K562 (cell line): ENCODE data around the gene CBX8. TPM values are rescaled to one million over a fixed set of nuclear protein-coding genes. Genes with fewer than 3 reads are reported as not detected.

Experiments used
- E2F6 ChIP-seq, 2 experiments: IDR thresholded peaks; 2 replicates each; pipeline ENCODE4 v1.6.1; 2011; ENCODE audit warnings: borderline replicate concordance in 1 of 2, control low read depth in 1 of 2, low read depth in 1 of 2, low read length in 1 of 2, mild to moderate bottlenecking in 1 of 2, mixed read lengths in 1 of 2, moderate library complexity in 1 of 2; ENCODE audit not compliant: insufficient read depth in 1 of 2, insufficient read length in 1 of 2, poor library complexity in 1 of 2, severe bottlenecking in 1 of 2; ENCODE audit errors: extremely low read depth in 1 of 2
- MGA ChIP-seq: fragments of 450-650 bp; IDR thresholded peaks from 2 replicates; pipeline ENCODE4 v1.6.1; 2016; ENCODE audit warnings: mild to moderate bottlenecking, moderate library complexity
- USF2 ChIP-seq: sonication (generic); formaldehyde crosslinking; IDR thresholded peaks from 2 replicates; pipeline ENCODE4 v1.5.0; 2020; ENCODE audit warnings: missing genetic modification reagents
- polyA plus RNA-seq, 8 experiments: library from polyadenylated mRNA; depleted of rRNA in 4 of 8; stranded (reverse) in 5 of 8; unstranded in 3 of 8; fragments of >200 nt; fragmentation: Nextera tagmentation in 2 of 8; fragmentation: Illumina TruSeq in 1 of 8; extraction: Ambion mirVana in 2 of 8; extraction: Trizol in 1 of 8; gene quantifications; 2 replicates each; pipeline versions ENCODE4 v1.2.1 to v1.2.3, GENCODE V29; 2011 to 2014; ENCODE audit warnings: inconsistent platforms in 1 of 8, missing spikeins in 1 of 8
- total RNA-seq, 7 experiments: library from RNA; depleted of rRNA in 6 of 7; stranded (reverse); fragments of >200 nt in 6 of 7; fragmentation: Illumina TruSeq in 2 of 7; extraction: Trizol in 2 of 7; gene quantifications; 2 replicates each; pipeline versions ENCODE4 v1.2.1 to v1.2.3, GENCODE V29; 2011 to 2021; ENCODE audit warnings: low replicate concordance in 1 of 7

Gene CBX8
- total and polyA plus RNA-seq, 9 of the 15 experiments (the other 6 are each of a cell fraction or from before 2014, with no cell fraction given): 0.08 to 11.9 (median 2.6) TPM

- peak; percentile 26; the same call in 1 of the 2 replicates for TF ChIP-seq MGA
- no peak for TF ChIP-seq USF2 (CRISPR knock-in tag)
- TF ChIP-seq E2F6 (IDR thresholded peaks at IDR 0.05; ENCODE audit: borderline replicate concordance in 1 of 2, extremely low read depth in 1 of 2, insufficient read depth in 1 of 2, insufficient read length in 1 of 2, low read depth in 1 of 2, low read length in 1 of 2, poor library complexity in 1 of 2, severe bottlenecking in 1 of 2): peak in 1 of 2 experiments; percentile 69
These were observed 27.4 kb upstream of the CBX8 start (continued) for GRCh38 chr17:79824234-79824633.
